Measurements from ENCODE around the gene ACTRT2. TPM values are rescaled to one million over a fixed set of nuclear protein-coding genes. Genes with fewer than 3 reads are reported as not detected.

The ACTRT2 gene
- total and polyA plus RNA-seq, 2 of the 8 experiments (the other 6 are each of a cell fraction or from before 2014, with no cell fraction given): not detected

- H3K4me2 ChIP-seq (ENCODE audit: insufficient read depth in 1 of 2, low read depth in 2 of 2, low read length in 2 of 2): no peak overlapping the region
- no peak overlapping the region for H2AK5ac ChIP-seq (ENCODE audit: low read depth, low read length)
- no peak overlapping the region for H4K5ac ChIP-seq (ENCODE audit: insufficient read length, low read depth, low read length)
- H3K4ac ChIP-seq (replicated peaks; ENCODE audit: insufficient read length, low read depth, low read length): no peak overlapping the region
- H3K56ac ChIP-seq (replicated peaks; ENCODE audit: insufficient read length, low read depth, low read length): no peak overlapping the region
- no peak overlapping the region for H4K91ac ChIP-seq (replicated peaks; ENCODE audit: insufficient read length, low read length)
- FAIRE-seq (no peak), DNase-seq (ENCODE audit: low read depth in 1 of 2, low spot score in 2 of 2) (no peak)
- H3K79me2 ChIP-seq (ENCODE audit: control insufficient read depth in 1 of 2, insufficient read depth in 2 of 2, low read length in 2 of 2): no peaks in the 10 kb centered on the region
- CTCF ChIA-PET (ENCODE audit: partially characterized antibody): no interaction called here
- no peaks in the 10 kb centered on the region for H3K27me3 ChIP-seq (replicated peaks in 1 of 4; ENCODE audit: control insufficient read depth in 3 of 4, extremely low read depth in 1 of 4, insufficient read depth in 3 of 4, low read length in 3 of 4)
- no peak overlapping the region for H2BK20ac ChIP-seq (ENCODE audit: low read length)
- no peak overlapping the region for H2BK5ac ChIP-seq (ENCODE audit: low read depth, low read length)
- no peak overlapping the region for H3K27ac ChIP-seq (ENCODE audit: low read depth, low read length)
- H2BK120ac ChIP-seq (replicated peaks; ENCODE audit: low read depth, low read length): no peak overlapping the region
- H4K20me1 ChIP-seq (replicated peaks in 1 of 2; ENCODE audit: control insufficient read depth in 1 of 2, insufficient read depth in 2 of 2, low read length in 2 of 2): no peaks in the 10 kb centered on the region
- H3K23me2 ChIP-seq (ENCODE audit: low read depth, low read length): no peaks in the 10 kb centered on the region
- H2BK15ac ChIP-seq (ENCODE audit: low read length): no peak overlapping the region
- no peak overlapping the region for H3K9ac ChIP-seq (replicated peaks in 1 of 4; ENCODE audit: extremely low read depth in 1 of 4, low read depth in 3 of 4, low read length in 3 of 4)
- no peak overlapping the region for H3K18ac ChIP-seq (ENCODE audit: extremely low read depth, low read length)
- H3K9me3 ChIP-seq (ENCODE audit: insufficient read depth in 2 of 2, low read depth in 1 of 2, low read length in 1 of 2): peaks cover 76 to 83% of the 10 kb centered on the region in 2 experiments
- TF ChIP-seq SIRT6 (IDR thresholded peaks at IDR 0.05; ENCODE audit: low read length) (no peak), CREB1 (IDR thresholded peaks at IDR 0.05) (no peak), RNF2 (IDR thresholded peaks at IDR 0.05; ENCODE audit: borderline replicate concordance, low read depth, low read length, missing control alignments, poor library complexity, severe bottlenecking) (no peak), USF2 (IDR thresholded peaks at IDR 0.05; ENCODE audit: low read length) (no peak), BACH1 (IDR thresholded peaks at IDR 0.05; ENCODE audit: low read length) (no peak), POLR2A (IDR thresholded peaks at IDR 0.05; ENCODE audit: control extremely low read depth in 1 of 2, low read depth in 2 of 2, low read length in 2 of 2) (no peak)
- no peak overlapping the region for H4K8ac ChIP-seq (ENCODE audit: extremely low read depth, insufficient read depth, low read length)
- WGBS, 2 experiments (ENCODE audit: extremely low coverage in 1 of 2, insufficient coverage in 1 of 2, insufficient read length in 1 of 2, insufficient replicate concordance in 2 of 2, low coverage in 1 of 2, low lambda C conversion rate in 2 of 2, missing lambda C conversion rate in 1 of 2): 79% methylated on average over 6 of the region's 6 CpGs; no CpG with 5 or more reads in 1 of the 2 experiments
- H3K23ac ChIP-seq (ENCODE audit: insufficient read length): no peak overlapping the region
- no peak overlapping the region for H2AFZ ChIP-seq (ENCODE audit: low read length)
- H3K4me1 ChIP-seq (replicated peaks in 1 of 4; ENCODE audit: control insufficient read depth in 3 of 4, insufficient read depth in 4 of 4, low read length in 3 of 4): no peaks in the 10 kb centered on the region
- POLR2A ChIA-PET (ENCODE audit: partially characterized antibody): no interaction called here
- no peak overlapping the region for H3K14ac ChIP-seq (ENCODE audit: insufficient read length)
- H3K79me1 ChIP-seq (ENCODE audit: low read depth, low read length): no peaks in the 10 kb centered on the region
- no peak overlapping the region for H3K4me3 ChIP-seq (ENCODE audit: extremely low read depth in 1 of 4, insufficient read depth in 2 of 4, low read depth in 3 of 4, low read length in 4 of 4)
- no peaks in the 10 kb centered on the region for H3K36me3 ChIP-seq (ENCODE audit: control insufficient read depth in 2 of 4, insufficient read depth in 4 of 4, low read length in 3 of 4)
- H2BK12ac ChIP-seq (ENCODE audit: low read depth, low read length): no peak overlapping the region
Observed at GRCh38 chr1:2999571-2999970, 21.7 kb upstream of the ACTRT2 start.

Measured in H1 (cell line).